HCT116 (cell line): Measurements from ENCODE around the gene DCAF15. TPM values are rescaled to one million over a fixed set of nuclear protein-coding genes. Genes with fewer than 3 reads are reported as not detected.

ENCODE experiments used
- ATAC-seq: fragments of 200-7000 bp; cut with Tn5 transposase; 2 replicates; pipeline ENCODE4 v1.9.1; 2020; ENCODE audit warnings: mild to moderate bottlenecking, moderate library complexity
- BruUV-seq: library from RNA; stranded (reverse); fragments of 400-500 nt; replicated peaks from 2 replicates; lab custom pipeline; 2021; lab: Mats Ljungman, UMichigan
- CTCF ChIA-PET: fragments of 300-600 bp; sonication (Branson Sonifier 250); formaldehyde crosslinking; loops from one replicate; lab custom pipeline; 2021; ENCODE audit warnings: antibody characterized with exemption; lab: Charles Lee
- POLR2A ChIA-PET: fragments of 300-600, 350-600 bp; sonication (Branson Sonifier 250); formaldehyde crosslinking; loops from one replicate; lab custom pipeline; 2021; ENCODE audit warnings: antibody characterized with exemption; lab: Charles Lee
- RAD21 ChIA-PET, 2 experiments: fragments of 300-600 bp; sonication (Branson Sonifier 250); formaldehyde crosslinking; loops; one replicate each; lab custom pipeline; 2023; ENCODE audit warnings: low total read pairs in 2 of 2; ENCODE audit not compliant: uncharacterized antibody in 2 of 2, unreplicated experiment in 2 of 2, low non-redundant PET in 1 of 2; lab: Charles Lee
- DNase-seq: peaks from one replicate; pipeline ENCODE4 v3.0.0-alpha.2; 2010; ENCODE audit warnings: low read depth, low spot score
- H2AFZ ChIP-seq: fragments of 200-600 bp; shearing (Covaris generic), sonication (generic); 2 replicates; pipeline ENCODE4 v1.6.1; 2017; ENCODE audit warnings: low read depth, mixed run types, mixed read lengths, antibody characterized with exemption, low read length; ENCODE audit not compliant: poor library complexity, severe bottlenecking
- H3K27ac ChIP-seq: 2 replicates; pipeline ENCODE4 v1.5.1; 2012; ENCODE audit warnings: low read depth, low read length
- H3K27me3 ChIP-seq: fragments of 200-600 bp; sonication (generic); 2 replicates; pipeline ENCODE4 v1.6.1; 2016; ENCODE audit warnings: mixed run types, low read length, mixed read lengths; ENCODE audit not compliant: insufficient read depth
- H3K36me3 ChIP-seq, 2 experiments: fragments of 200-500 bp in 1 of 2; fragments of 200-600 bp in 1 of 2; sonication (Bioruptor generic) in 1 of 2; sonication (generic) in 1 of 2; 2 replicates each; pipeline versions ENCODE4 v1.5.1 to v1.6.1; 2014 to 2016; ENCODE audit warnings: low read length in 2 of 2, inconsistent platforms in 1 of 2, mixed read lengths in 1 of 2, mixed run types in 1 of 2; ENCODE audit not compliant: insufficient read depth in 2 of 2, control insufficient read depth in 1 of 2
- H3K4me1 ChIP-seq, 2 experiments: fragments of 200-600 bp in 1 of 2; sonication (generic) in 1 of 2; 2 replicates each; pipeline versions ENCODE4 v1.5.1 to v1.6.1; 2012 to 2017; ENCODE audit warnings: low read length in 2 of 2, inconsistent platforms in 1 of 2, mild to moderate bottlenecking in 1 of 2, mixed read lengths in 1 of 2, mixed run types in 1 of 2, moderate library complexity in 1 of 2; ENCODE audit not compliant: insufficient read depth in 2 of 2, control insufficient read depth in 1 of 2
- H3K4me2 ChIP-seq: fragments of 200-600 bp; sonication (generic); 2 replicates; pipeline ENCODE4 v1.6.1; 2017; ENCODE audit warnings: mixed run types, low read length, mixed read lengths
- H3K4me3 ChIP-seq, 2 experiments: fragments of 200-600 bp in 1 of 2; sonication (generic) in 1 of 2; replicated peaks in 1 of 2; 2 replicates each; pipeline ENCODE4 v1.5.1; 2011 to 2016; ENCODE audit warnings: low read length in 2 of 2, control low read depth in 1 of 2, low read depth in 1 of 2, mild to moderate bottlenecking in 1 of 2, mixed read lengths in 1 of 2, mixed run types in 1 of 2
- H3K79me2 ChIP-seq: fragments of 200-600 bp; sonication (generic); 2 replicates; pipeline ENCODE4 v1.6.1; 2017; ENCODE audit warnings: mild to moderate bottlenecking, mixed run types, low read length, moderate library complexity, mixed read lengths; ENCODE audit not compliant: insufficient read depth
- H3K9ac ChIP-seq: fragments of 200-600 bp; sonication (generic); 2 replicates; pipeline ENCODE4 v1.6.1; 2016; ENCODE audit warnings: low read length, mixed read lengths
- H3K9me2 ChIP-seq: fragments of 200-600 bp; sonication (generic), shearing (Covaris generic); 2 replicates; pipeline ENCODE4 v1.6.1; 2017; ENCODE audit warnings: mixed run types, mild to moderate bottlenecking, moderate library complexity; ENCODE audit not compliant: insufficient read depth
- H3K9me3 ChIP-seq, 2 experiments: fragments of 200-500 bp in 1 of 2; fragments of 200-600 bp in 1 of 2; sonication (Bioruptor generic) in 1 of 2; sonication (generic) in 1 of 2; 2 replicates each; pipeline ENCODE4 v1.6.1; 2014 to 2017; ENCODE audit warnings: low read length in 2 of 2, mixed read lengths in 2 of 2, inconsistent platforms in 1 of 2, low read depth in 1 of 2, mild to moderate bottlenecking in 1 of 2, mixed run types in 1 of 2, moderate library complexity in 1 of 2; ENCODE audit not compliant: control insufficient read depth in 1 of 2, insufficient read depth in 1 of 2
- H4K20me1 ChIP-seq: fragments of 200-600 bp; sonication (generic), shearing (Covaris generic); 2 replicates; pipeline ENCODE4 v1.6.1; 2017; ENCODE audit warnings: mixed run types, mild to moderate bottlenecking, moderate library complexity; ENCODE audit not compliant: insufficient read depth
- CEBPB ChIP-seq: IDR thresholded peaks from 2 replicates; pipeline ENCODE4 v1.6.1; 2012; ENCODE audit warnings: low read depth
- CTCF ChIP-seq, 3 experiments: fragments of 200-600 bp in 1 of 3; sonication (generic) in 1 of 3; IDR thresholded peaks in 2 of 3; conservative IDR thresholded peaks in 1 of 3; 2 replicates each; pipeline ENCODE4 v1.5.1; 2012 to 2017; ENCODE audit warnings: low read depth in 2 of 3, low read length in 2 of 3, antibody characterized with exemption in 1 of 3, borderline replicate concordance in 1 of 3, control low read depth in 1 of 3, mild to moderate bottlenecking in 1 of 3, mixed read lengths in 1 of 3, mixed run types in 1 of 3, moderate library complexity in 1 of 3; ENCODE audit not compliant: insufficient read depth in 1 of 3
- ELF1 ChIP-seq: IDR thresholded peaks from 2 replicates; pipeline ENCODE4 v1.6.1; 2012; ENCODE audit warnings: low read depth, borderline replicate concordance
- EZH2 ChIP-seq: fragments of 200-600 bp; sonication (generic); IDR thresholded peaks from 2 replicates; pipeline ENCODE4 v1.6.1; 2017; ENCODE audit warnings: antibody characterized with exemption, mixed run types
- POLR2A ChIP-seq: IDR thresholded peaks from 2 replicates; pipeline ENCODE4 v1.7.0; 2011; ENCODE audit warnings: borderline replicate concordance; ENCODE audit not compliant: insufficient read depth, insufficient read length; ENCODE audit errors: extremely low read depth
- RAD21 ChIP-seq: IDR thresholded peaks from 2 replicates; pipeline ENCODE4 v1.6.1; 2012; ENCODE audit warnings: low read depth, mild to moderate bottlenecking
- ZFX ChIP-seq: fragments of 450-650 bp; IDR thresholded peaks from 2 replicates; pipeline ENCODE4 v1.6.1; 2017
- ZNF274 ChIP-seq: fragments of 200-500 bp; sonication (Bioruptor generic); IDR thresholded peaks from 2 replicates; pipeline ENCODE4 v1.6.1; 2014; ENCODE audit warnings: mild to moderate bottlenecking, low read depth, low read length, inconsistent platforms
- intact Hi-C: fragments of 100-400 bp; cut with micrococcal nuclease; formaldehyde crosslinking; loops from 2 replicates; pipeline ENCODE4 v1.10.0; 2022
- total RNA-seq: library from RNA; stranded (reverse); gene quantifications from one replicate; pipeline ENCODE4 v1.2.1, GENCODE V29; 2021; ENCODE audit not compliant: unreplicated experiment

DCAF15 gene
- total RNA-seq, 1 experiment from 2014 or later = 46.2 TPM

GRCh38 chr19:13952154-13952930 lies at the start of gene DCAF15 (continued):
- TF ChIP-seq CEBPB (no peak), RAD21 (no peak), POLR2A (peak; percentile 24), ZNF274 (no peak), ZFX (no peak), CTCF (IDR thresholded peaks at IDR 0.05 in 2 of 3, conservative IDR thresholded peaks at IDR 0.05 in 1 of 3; ENCODE audit: borderline replicate concordance in 1 of 3, insufficient read depth in 1 of 3, low read depth in 2 of 3, low read length in 2 of 3) (no peak), ELF1 (no peak; the same call in 1 of the 2 replicates)
- TF ChIP-seq, all 23 proteins: peak for 5

GRCh38 chr19:13902993-13903555 lies 49.2 kb upstream of the DCAF15 start:
- Histone ChIP-seq H3K9me2 (no peaks in the 10 kb centered on the region), H3K27ac (no peak overlapping the region), H2AFZ (peak overlapping the region; percentile 0), H3K27me3 (no peaks in the 10 kb centered on the region), H3K79me2 (peaks cover 5% of the 10 kb centered on the region), H3K4me3 (no peak overlapping the region), H3K4me2 (no peak overlapping the region), H3K4me1 (peaks cover 9 to 16% of the 10 kb centered on the region in 2 experiments; a peak in 3 of 4 replicates), H3K36me3 (no peaks in the 10 kb centered on the region), H3K9ac (no peak overlapping the region), H4K20me1 (no peaks in the 10 kb centered on the region), H3K9me3 (no peaks in the 10 kb centered on the region)
- ATAC-seq (peak; percentile 37), DNase-seq (no peak)
- CTCF ChIA-PET = no interaction called here
- RAD21 ChIA-PET = no interaction called here
- BruUV-seq = no TSS peak
- POLR2A ChIA-PET = no interaction called here
- TF ChIP-seq CTCF (IDR thresholded peaks at IDR 0.05 in 2 of 3, conservative IDR thresholded peaks at IDR 0.05 in 1 of 3; ENCODE audit: borderline replicate concordance in 1 of 3, insufficient read depth in 1 of 3, low read depth in 2 of 3, low read length in 2 of 3) (peak; percentile 33 to 68 (median 59); a peak in 5 of 6 replicates), EZH2 (no peak)
- intact Hi-C loops = no loop called here
